Astrocyte of the hippocampus (primary cell): ENCODE measurements around the gene UPK3A.

Source experiments
- DNase-seq: peaks from one replicate; pipeline ENCODE4 v3.0.0; 2011; ENCODE audit warnings: low read depth, low spot score

The UPK3A gene

GRCh38 chr22:45284705-45285262, at the start of gene UPK3A:
Gene UPK3A, plus strand, starts transcription at chr22:45284949. Its CDS starts 65 bp downstream, at chr22:45285014.
- peak; percentile 61 for DNase-seq

DNA sequence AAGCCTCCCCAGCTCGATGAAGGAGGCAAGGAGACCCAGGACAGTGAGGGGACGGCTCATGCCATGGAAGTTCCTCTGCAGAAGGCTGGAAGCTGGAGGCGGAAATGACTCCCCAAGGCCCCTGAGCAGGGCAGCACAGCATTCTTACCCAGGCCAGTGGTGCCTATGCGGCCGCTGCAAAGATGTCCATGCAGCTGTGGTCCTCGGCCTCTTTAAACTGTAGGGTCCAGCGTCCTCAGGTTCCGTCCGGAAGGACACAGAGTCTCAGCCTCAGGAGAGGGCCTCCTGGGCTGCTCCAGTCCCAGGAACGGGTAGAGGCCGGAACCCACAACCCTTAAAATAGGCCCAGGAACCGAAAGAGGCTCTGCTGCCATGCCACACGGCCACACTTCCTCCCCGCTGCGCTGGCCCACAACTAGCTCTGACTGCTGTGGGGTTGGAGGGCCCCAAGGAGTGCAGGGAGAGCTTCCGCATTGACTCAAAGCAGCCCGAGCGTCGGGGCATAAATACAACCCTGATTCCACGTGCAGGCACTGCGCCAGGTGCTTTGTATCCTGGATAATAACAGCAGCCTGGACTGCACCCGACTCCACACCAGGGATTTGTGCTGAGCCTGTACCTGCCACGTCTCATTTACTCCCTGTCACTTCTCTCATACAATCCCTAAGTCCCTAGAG, 49.5 kb upstream of the UPK3A start:
- no peak for DNase-seq

- DNase-seq: no peak
These were observed 48.9 kb upstream of the UPK3A start for GRCh38 chr22:45235851-45236342.

- no peak for DNase-seq
These were observed 47.4 kb upstream of the UPK3A start for GRCh38 chr22:45237065-45237990.

GRCh38 chr22:45238076-45238956, 46.4 kb upstream of the UPK3A start:
- no peak for DNase-seq

DNA sequence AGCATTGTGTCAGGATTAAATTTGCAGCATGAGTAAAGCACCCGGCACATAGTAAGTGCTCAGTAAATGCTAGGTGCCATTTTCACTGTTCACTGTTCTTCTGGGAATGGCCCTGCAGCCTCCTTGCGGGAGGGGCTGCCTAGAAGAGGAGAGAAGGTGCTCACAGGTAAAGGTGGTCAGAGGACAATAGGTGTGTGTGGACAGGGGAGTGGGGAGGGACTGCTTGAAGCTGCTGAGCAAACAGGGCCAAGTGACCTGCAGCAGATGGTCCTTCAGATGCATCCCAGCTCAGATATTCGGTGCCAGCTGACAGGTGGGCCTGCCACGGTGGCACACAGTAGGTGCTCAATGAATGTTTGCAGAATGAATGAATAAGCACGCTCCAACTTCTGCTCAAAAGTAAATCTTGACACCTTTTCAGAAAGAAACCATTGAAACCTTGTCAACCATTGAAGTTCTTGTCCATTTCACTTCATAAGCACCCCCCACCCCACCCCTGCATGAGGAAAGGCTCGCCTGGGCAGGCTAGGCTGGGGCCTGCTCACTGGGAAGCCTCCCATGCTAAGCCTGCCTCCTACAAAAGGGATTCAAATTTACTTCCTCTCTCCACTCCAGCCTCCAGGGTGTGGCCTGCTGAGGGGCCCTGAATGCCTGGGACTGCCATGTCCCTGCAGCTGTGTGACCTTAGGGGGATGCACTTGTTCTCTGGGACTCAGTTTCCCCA, 45.6 kb upstream of the UPK3A start:
- DNase-seq: no peak

DNA sequence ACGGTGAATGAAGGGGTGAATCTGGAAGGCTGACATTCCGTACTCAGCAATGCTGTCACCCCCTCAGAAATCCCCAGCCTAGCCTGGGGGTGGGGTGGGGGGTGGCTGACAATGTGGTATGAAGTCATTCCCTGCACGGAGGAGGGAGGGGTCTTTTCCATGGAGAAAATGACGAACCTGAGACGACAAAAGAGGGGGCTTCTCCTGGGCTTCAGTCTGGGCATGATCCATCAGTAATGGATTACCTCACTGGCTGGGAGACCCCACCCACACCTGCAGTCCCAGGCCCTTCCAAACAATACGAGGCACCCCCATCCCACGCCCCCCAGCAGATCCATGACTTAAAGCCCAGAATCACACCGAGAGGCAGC, 45.1 kb upstream of the UPK3A start:
- DNase-seq: no peak

GRCh38 chr22:45240104-45240809, 44.5 kb upstream of the UPK3A start:
- peak; percentile 66 for DNase-seq

DNA sequence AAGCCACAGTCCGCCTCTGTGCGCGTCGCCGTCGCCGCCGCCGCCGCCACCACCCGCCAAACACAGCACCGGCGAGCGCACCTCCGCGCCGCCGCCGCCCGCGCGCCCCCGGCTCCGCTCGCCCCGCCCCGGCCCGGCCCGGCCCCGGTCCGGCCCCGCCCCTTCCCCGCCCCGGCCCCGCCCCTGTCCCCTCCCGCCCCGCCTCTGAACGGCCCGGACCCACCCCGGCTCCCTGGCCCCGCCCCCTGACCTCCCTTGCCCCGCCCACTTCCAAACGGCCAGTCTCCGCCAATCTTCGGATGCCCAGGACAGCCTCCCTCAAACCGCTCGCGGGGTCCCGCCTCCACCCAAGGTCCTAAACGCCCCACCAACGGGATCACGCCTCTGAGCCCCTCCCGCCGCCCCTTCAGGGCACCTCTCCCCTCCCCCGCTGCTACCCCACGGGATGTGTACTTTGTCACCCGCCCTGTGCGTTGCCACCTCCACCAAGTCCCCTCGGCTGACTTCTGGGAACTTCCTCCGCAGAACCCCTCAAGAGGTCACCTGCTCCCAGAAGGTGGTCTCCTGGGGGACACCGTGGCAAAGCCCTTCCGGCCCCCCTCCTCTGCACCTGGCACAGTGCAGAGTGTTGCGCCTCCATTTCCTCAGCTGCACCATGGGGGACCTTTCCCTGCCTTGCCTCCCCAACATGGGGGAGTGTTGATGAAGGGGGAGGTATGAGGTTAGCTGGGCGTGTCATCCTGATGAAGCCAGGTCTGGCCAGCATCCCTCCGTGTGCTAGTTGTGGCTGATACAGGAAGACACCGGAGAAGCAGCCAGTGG, 43.7 kb upstream of the UPK3A start, which contains the start of gene KIAA0930:
Gene KIAA0930 (minus strand): TSS at position 85 of the 822 bp plus-strand sequence. CDS start 191 bp downstream, outside the sequence.
- peak; percentile 77 for DNase-seq

DNA sequence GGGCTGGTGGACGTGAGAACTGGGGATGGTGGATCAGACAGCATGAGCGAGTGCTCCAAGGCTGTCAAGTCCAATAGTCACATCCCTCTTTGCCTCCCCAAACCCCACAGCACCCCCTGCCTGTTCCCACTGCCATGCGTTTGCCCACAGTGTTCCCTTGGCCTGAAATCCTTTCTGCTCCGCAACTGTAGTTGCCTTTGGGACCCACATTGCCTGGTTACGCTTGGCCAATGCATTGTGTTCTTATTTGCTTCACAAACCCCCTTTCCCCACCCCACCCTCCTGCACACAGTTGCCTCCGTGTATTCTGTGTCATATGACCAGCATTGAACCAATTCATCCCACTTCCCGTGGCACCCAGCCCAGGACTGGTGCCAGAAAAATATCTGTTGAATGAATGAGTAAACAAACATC, 42.0 kb upstream of the UPK3A start:
- DNase-seq: no peak

- DNase-seq: no peak
These were observed 39.8 kb upstream of the UPK3A start for GRCh38 chr22:45244916-45245315.

GRCh38 chr22:45246060-45246985, 38.4 kb upstream of the UPK3A start:
- peak; percentile 93 for DNase-seq

- no peak for DNase-seq
These were observed 35.8 kb upstream of the UPK3A start for GRCh38 chr22:45248832-45249561.

GRCh38 chr22:45251825-45252224, 32.9 kb upstream of the UPK3A start:
- DNase-seq: no peak

DNA sequence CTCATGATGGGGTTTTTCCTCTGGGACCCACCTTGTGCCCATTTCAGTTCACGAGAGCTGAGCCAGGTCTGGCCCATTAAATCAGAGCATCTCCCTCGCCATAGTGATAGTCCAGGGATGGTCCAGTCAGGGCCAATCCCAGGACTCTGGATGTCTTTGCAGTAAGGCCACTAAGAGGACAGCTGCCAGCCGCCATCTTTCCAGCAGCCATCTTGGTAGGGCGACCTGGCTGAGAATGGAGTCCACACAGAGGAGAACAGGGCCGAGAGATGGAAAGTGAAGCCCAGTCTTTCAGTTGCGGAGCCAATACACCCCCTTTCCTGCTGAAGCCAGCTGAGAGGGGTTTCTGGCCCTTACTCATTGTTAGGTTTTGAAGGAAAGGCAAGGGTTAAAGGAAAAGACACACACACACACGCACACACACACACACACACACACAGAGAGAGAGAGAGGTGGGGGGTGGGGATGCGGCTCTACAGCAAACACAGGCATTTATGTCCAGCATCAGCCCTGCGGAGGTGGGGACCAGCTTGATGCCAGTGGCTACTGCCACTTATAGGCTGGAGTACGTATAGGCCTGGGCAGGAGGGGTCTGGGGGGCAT, 31.6 kb upstream of the UPK3A start:
- DNase-seq: no peak

- no peak for DNase-seq
These were observed 30.4 kb upstream of the UPK3A start for GRCh38 chr22:45254388-45254787.

DNA sequence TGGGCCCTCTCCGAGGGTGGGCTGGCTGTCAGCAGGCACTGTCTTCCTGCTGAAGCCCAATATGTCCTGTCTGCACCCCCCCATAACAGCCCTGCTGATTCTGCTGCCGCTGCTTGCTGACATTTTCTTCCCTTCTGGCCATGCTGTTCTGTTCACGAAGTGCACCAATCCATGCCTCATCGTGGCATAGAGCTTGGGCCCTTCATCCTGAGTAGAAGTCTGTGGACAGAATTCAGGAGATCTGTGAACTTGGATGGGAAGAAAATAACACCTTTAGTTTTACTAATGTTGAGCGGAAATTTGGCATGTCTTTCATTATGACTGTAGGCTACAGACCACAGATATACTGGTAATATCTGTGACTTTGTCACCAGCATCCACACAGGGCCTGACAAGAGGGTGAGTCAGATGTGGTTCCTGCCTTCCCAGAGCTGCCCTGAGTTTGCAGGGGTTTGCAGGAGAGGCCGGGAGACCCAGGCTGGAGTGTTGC, 29.9 kb upstream of the UPK3A start:
- peak; percentile 47 for DNase-seq
